IPS DF 6.9 (cell line): ENCODE measurements around the gene ZMYND15.
"Not testable (repeated sequence)": the region's sequence is repeated elsewhere in the genome, so short reads cannot be mapped to it uniquely, and the experiment has no call there.

Source experiments
- DNase-seq: peaks from one replicate; pipeline ENCODE4 v3.0.0-alpha.2; 2013; ENCODE audit warnings: low read depth, low spot score
- H3K27ac ChIP-seq: one replicate; pipeline ENCODE4 v1.5.1; 2013; ENCODE audit warnings: low read length, control low read depth
- H3K27me3 ChIP-seq: 2 replicates; pipeline ENCODE4 v1.6.1; 2013; ENCODE audit warnings: mild to moderate bottlenecking, low read length; ENCODE audit not compliant: control insufficient read depth, insufficient read depth
- H3K36me3 ChIP-seq: 2 replicates; pipeline ENCODE4 v1.6.1; 2013; ENCODE audit warnings: low read length; ENCODE audit not compliant: control insufficient read depth, insufficient read depth
- H3K4me1 ChIP-seq: 2 replicates; pipeline ENCODE4 v1.6.1; 2013; ENCODE audit warnings: low read length; ENCODE audit not compliant: control insufficient read depth, insufficient read depth
- H3K4me3 ChIP-seq: 2 replicates; pipeline ENCODE4 v1.5.1; 2013; ENCODE audit warnings: mild to moderate bottlenecking, low read length
- H3K9me3 ChIP-seq: 2 replicates; pipeline ENCODE4 v1.6.1; 2013; ENCODE audit warnings: low read length, inconsistent platforms; ENCODE audit not compliant: control insufficient read depth, insufficient read depth
- WGBS: extraction: QIAGEN DNeasy Blood & Tissue Kit; methylation state at CpG from one replicate; pipeline ENCODE4 v1.1.7; 2013; ENCODE audit warnings: mixed read lengths, missing lambda C conversion rate; ENCODE audit not compliant: insufficient read length, insufficient coverage; 5-methylcytosine and 5-hydroxymethylcytosine counted together

The ZMYND15 gene

DNA sequence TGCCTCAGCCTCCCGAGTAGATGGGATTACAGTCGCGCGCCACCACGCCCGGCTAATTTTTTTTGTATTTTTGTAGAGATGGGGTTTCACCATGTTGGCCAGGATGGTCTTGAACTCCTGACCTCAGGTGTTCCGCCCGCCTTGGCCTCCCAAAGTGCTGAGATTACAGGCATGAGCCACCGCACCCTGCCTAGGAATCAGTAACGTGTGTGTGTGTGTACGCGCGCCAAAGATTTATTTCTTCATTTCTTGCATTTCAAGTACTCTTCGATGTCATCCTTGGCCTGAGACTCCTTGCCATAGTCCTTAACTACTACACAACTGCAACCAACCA, 35.1 kb upstream of the ZMYND15 start:
- H3K4me1 ChIP-seq, H3K27ac ChIP-seq, H3K36me3 ChIP-seq, H3K27me3 ChIP-seq, H3K9me3 ChIP-seq, DNase-seq: not testable (repeated sequence)
- peak overlapping the region; percentile 77; the same call in 1 of the 2 replicates for H3K4me3 ChIP-seq
- no CpG with 5 or more reads among the region's 14 CpGs for WGBS

GRCh38 chr17:4704991-4705390, 34.6 kb upstream of the ZMYND15 start:
- WGBS = no CpG with 5 or more reads among the region's 15 CpGs
- Histone ChIP-seq H3K36me3 (no peaks in the 10 kb centered on the region), H3K9me3 (no peaks in the 10 kb centered on the region), H3K27me3 (no peaks in the 10 kb centered on the region), H3K27ac (no peak overlapping the region), H3K4me3 (no peak overlapping the region), H3K4me1 (peaks cover 1% of the 10 kb centered on the region; the same call in 1 of the 2 replicates)
- DNase-seq = no peak

DNA sequence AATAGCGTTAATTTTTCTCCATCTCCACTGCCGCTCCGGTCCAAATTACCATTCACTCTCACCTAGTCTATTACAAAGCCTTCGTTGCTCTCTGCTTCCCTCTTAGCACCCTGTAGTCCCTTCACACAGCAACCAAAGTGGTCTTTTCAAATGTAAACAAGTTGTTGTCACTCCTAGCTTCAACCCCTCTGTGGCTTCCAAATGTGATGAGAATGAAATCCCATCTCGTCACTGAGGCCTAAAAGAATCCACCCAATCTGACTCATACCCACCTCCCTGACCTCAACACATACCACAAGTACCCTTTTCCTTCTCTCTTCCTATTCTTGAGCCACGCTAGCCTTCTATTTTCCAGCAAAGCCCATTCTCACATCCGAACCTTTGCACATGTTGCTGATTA, 33.5 kb upstream of the ZMYND15 start:
- no peak overlapping the region for H3K27ac ChIP-seq
- H3K4me3 ChIP-seq = no peak overlapping the region
- H3K9me3 ChIP-seq = no peaks in the 10 kb centered on the region
- no peaks in the 10 kb centered on the region for H3K27me3 ChIP-seq
- no CpG with 5 or more reads among the region's 7 CpGs for WGBS
- no peaks in the 10 kb centered on the region for H3K36me3 ChIP-seq
- peaks cover 1% of the 10 kb centered on the region; the same call in 1 of the 2 replicates for H3K4me1 ChIP-seq
- no peak for DNase-seq

DNA sequence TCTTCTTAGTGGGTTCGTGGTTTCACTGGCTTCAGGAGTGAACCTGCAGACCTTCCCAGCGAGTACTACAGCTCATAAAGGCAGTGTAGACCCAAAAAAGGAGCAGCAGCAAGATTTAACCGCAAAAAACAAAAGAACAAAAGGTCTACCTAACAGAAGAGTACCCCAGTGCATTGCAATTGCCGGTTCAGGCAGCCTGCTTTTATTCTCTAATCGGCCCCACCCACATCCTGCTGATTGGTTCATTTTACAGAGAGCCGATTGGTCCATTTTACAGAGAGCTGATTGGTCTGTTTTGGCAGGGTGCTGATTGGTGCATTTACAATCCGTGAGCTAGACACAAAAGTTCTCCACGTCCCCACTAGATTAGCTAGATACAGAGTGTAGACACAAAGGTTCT, 31.2 kb upstream of the ZMYND15 start:
- Histone ChIP-seq H3K4me3 (no peak overlapping the region), H3K27ac (no peak overlapping the region), H3K27me3 (no peaks in the 10 kb centered on the region), H3K36me3 (no peaks in the 10 kb centered on the region), H3K4me1 (peaks cover 3% of the 10 kb centered on the region), H3K9me3 (no peaks in the 10 kb centered on the region)
- no peak for DNase-seq
- WGBS = no CpG with 5 or more reads among the region's 8 CpGs

- Histone ChIP-seq H3K27ac (no peak within 1 kb of the TSS), H3K36me3 (no peaks in the 10 kb centered on the region), H3K27me3 (no peaks in the 10 kb centered on the region), H3K9me3 (no peaks in the 10 kb centered on the region), H3K4me3 (peak within 1 kb of the TSS; percentile 67), H3K4me1 (peaks cover 3% of the 10 kb centered on the region)
- DNase-seq = peak; percentile 91
- WGBS = no CpG with 5 or more reads among the region's 67 CpGs
These were observed 29.6 kb upstream of the ZMYND15 start, which contains the start of gene ARRB2 for GRCh38 chr17:4709794-4710692. TSS of gene ARRB2 (plus strand) at chr17:4710632. CDS start at chr17:4710722, 90 bp downstream.

GRCh38 chr17:4710693-4711634, 28.7 kb upstream of the ZMYND15 start:
- WGBS = no CpG with 5 or more reads among the region's 57 CpGs
- H3K27ac ChIP-seq = no peak overlapping the region
- no peak for DNase-seq
- peaks cover 3% of the 10 kb centered on the region for H3K4me1 ChIP-seq
- no peaks in the 10 kb centered on the region for H3K36me3 ChIP-seq
- no peaks in the 10 kb centered on the region for H3K27me3 ChIP-seq
- H3K4me3 ChIP-seq = peak overlapping the region; percentile 67
- no peaks in the 10 kb centered on the region for H3K9me3 ChIP-seq

DNA sequence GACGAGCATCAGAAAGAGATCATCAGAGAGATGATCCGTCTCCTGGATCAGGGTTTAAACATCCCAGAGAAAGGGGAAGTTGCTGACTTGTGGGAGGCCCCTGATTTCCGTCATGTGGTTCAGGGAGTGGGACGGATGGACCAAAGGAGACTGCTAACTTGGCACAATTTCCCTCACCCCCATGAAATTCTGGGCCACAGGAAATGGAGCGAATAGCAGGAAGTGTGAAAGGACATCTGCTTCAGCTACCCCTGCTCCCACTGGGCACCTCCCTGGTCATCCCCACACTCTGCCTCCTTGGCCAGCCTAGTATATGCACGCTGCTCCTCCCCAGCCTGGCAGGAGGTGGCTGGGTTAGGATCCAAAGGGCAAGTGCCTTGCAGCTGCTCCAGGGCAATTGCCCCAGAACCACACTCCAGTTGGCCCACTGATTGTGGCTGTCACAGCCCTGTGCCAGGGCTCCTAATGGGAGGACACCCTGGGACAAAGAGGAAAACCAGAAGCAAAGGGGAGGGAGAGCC, 27.9 kb upstream of the ZMYND15 start:
- no CpG with 5 or more reads among the region's 6 CpGs for WGBS
- Histone ChIP-seq H3K27ac (no peak overlapping the region), H3K27me3 (no peaks in the 10 kb centered on the region)

DNA sequence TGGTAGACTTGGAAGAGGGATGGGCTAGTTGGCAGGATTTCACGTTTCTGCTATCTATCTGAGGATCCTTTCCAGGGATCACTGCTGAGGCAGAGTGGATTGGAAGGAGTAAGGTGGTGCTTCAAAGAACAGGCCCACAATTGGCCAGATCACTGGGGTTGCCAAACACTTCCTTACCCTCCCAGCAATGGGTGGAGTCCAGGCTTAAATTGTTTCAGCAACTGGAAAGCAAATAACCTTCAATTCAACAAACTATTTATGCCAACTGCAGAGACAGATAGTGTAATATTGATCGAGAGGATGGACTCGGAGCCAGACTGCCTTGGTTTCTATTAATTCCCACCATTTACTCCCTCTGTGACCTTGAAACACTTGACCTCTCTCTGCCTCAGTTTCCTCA, 27.1 kb upstream of the ZMYND15 start:
- Histone ChIP-seq H3K9me3 (no peaks in the 10 kb centered on the region), H3K27ac (no peak overlapping the region), H3K4me3 (no peak overlapping the region), H3K27me3 (no peaks in the 10 kb centered on the region), H3K4me1 (peaks cover 3% of the 10 kb centered on the region), H3K36me3 (peaks cover 5% of the 10 kb centered on the region)
- WGBS = no CpG with 5 or more reads among the region's 3 CpGs
- no peak for DNase-seq

More for the DNA sequence above, 27.9 kb upstream of the ZMYND15 start:
- H3K9me3 ChIP-seq = no peaks in the 10 kb centered on the region
- DNase-seq = no peak
- peaks cover 3% of the 10 kb centered on the region for H3K4me1 ChIP-seq
- H3K36me3 ChIP-seq = no peaks in the 10 kb centered on the region
- H3K4me3 ChIP-seq = no peak overlapping the region; the same call in 1 of the 2 replicates

DNA sequence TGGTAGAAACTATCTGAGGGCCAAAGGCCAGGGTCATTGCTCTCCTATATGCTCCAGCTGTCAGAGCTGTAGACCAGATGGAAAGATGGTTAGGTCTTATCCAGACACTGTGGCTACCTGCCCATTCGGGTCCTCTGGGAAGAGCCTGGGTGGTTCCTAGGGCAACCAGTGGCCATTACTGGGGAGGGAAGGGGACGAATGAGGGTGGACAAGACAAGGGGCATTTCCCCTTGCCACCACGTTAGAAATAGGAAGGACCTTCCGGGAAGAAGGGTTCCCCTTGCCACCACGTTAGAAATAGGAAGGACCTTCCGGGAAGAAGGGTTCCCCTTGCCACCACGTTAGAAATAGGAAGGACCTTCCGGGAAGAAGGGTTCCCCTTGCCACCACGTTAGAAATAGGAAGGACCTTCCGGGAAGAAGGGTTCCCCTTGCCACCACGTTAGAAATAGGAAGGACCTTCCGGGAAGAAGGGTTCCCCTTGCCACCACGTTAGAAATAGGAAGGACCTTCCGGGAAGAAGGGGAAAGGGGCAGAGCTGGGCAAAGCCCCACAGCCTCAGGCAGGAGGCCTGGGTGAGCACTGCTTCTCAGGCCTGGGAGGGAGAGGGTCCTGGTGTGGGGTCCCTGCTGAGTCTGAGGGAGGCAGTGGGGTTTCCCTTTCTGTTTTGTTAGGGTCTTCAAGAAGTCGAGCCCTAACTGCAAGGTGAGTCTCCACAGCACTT, 25.1 kb upstream of the ZMYND15 start:
- H3K9me3 ChIP-seq, H3K4me3 ChIP-seq, DNase-seq, H3K36me3 ChIP-seq, H3K4me1 ChIP-seq, H3K27me3 ChIP-seq, H3K27ac ChIP-seq: not testable (repeated sequence)
- WGBS = no CpG with 5 or more reads among the region's 15 CpGs
